Spleen (tissue), 11 donors: ENCODE measurements around the gene RAD17. TPM values are rescaled to one million over a fixed set of nuclear protein-coding genes. Genes with fewer than 3 reads are reported as not detected.

Experiments
- DNase-seq: peaks from one replicate; pipeline ENCODE4 v3.0.0-alpha.2; 2020
- H3K27ac ChIP-seq, 8 donors: fragments of 200-600 bp; sonication (generic) in 7 of 8; 1 replicate in 4 of 8; 2 replicates in 4 of 8; pipeline versions ENCODE4 v1.5.0 to v1.8.0; 2016 to 2021; ENCODE audit warnings: inconsistent platforms in 4 of 8, mild to moderate bottlenecking in 4 of 8, moderate library complexity in 1 of 8
- H3K27me3 ChIP-seq, 7 donors: fragments of 200-600 bp; sonication (generic) in 6 of 7; replicated peaks in 1 of 7; 1 replicate in 4 of 7; 2 replicates in 3 of 7; pipeline versions ENCODE4 v1.5.0 to v1.8.0; 2016 to 2021; ENCODE audit warnings: inconsistent platforms in 3 of 7, mild to moderate bottlenecking in 1 of 7
- H3K36me3 ChIP-seq, 6 donors: fragments of 200-600 bp; sonication (generic) in 5 of 6; 1 replicate in 4 of 6; 2 replicates in 2 of 6; pipeline versions ENCODE4 v1.5.0 to v1.8.0; 2016 to 2021; ENCODE audit warnings: inconsistent platforms in 2 of 6
- H3K4me1 ChIP-seq, 6 donors: fragments of 200-600 bp; sonication (generic) in 5 of 6; 1 replicate in 3 of 6; 2 replicates in 3 of 6; pipeline versions ENCODE4 v1.5.0 to v1.8.0; 2016 to 2021; ENCODE audit warnings: inconsistent platforms in 3 of 6
- H3K4me3 ChIP-seq, 8 donors: fragments of 200-600 bp; sonication (generic) in 7 of 8; 1 replicate in 4 of 8; 2 replicates in 4 of 8; pipeline versions ENCODE4 v1.5.0 to v1.8.0; 2016 to 2021; ENCODE audit warnings: inconsistent platforms in 4 of 8, mild to moderate bottlenecking in 4 of 8, moderate library complexity in 2 of 8
- H3K9me3 ChIP-seq, 8 donors: fragments of 200-600 bp; sonication (generic) in 7 of 8; 1 replicate in 4 of 8; 2 replicates in 4 of 8; pipeline versions ENCODE4 v1.5.0 to v1.8.0; 2016 to 2021; ENCODE audit warnings: inconsistent platforms in 4 of 8
- CTCF ChIP-seq, 11 experiments: fragments of 200-600 bp in 7 of 11; fragments of 450-650 bp in 4 of 11; sonication (generic) in 4 of 11; IDR thresholded peaks in 8 of 11; conservative IDR thresholded peaks in 3 of 11; 1 replicate in 7 of 11; 2 replicates in 4 of 11; pipeline versions ENCODE4 v1.4.0 to v1.8.0; 2016 to 2021; ENCODE audit warnings: antibody characterized with exemption in 11 of 11, inconsistent platforms in 4 of 11, mild to moderate bottlenecking in 1 of 11
- POLR2A ChIP-seq, 3 donors: fragments of 450-650 bp; IDR thresholded peaks; one replicate each; pipeline ENCODE4 v1.5.1; 2017; ENCODE audit warnings: antibody characterized with exemption in 3 of 3, mild to moderate bottlenecking in 1 of 3
- POLR2AphosphoS5 ChIP-seq, 3 donors: sonication (generic); formaldehyde crosslinking; IDR thresholded peaks; one replicate each; pipeline ENCODE4 v1.5.1; 2017; ENCODE audit warnings: antibody characterized with exemption in 3 of 3
- WGBS, 5 donors: extraction: QIAGEN DNeasy Blood & Tissue Kit in 3 of 5; methylation state at CpG; one replicate each; pipeline versions ENCODE4 v1.1.5 to v1.1.7; 2013 to 2018; 5-methylcytosine and 5-hydroxymethylcytosine counted together
- intact Hi-C: fragments of 100-400 bp; cut with DNase I; formaldehyde crosslinking; loops from one replicate; pipeline ENCODE4 v1.15.0; 2023; ENCODE audit warnings: low total_unique reads
- polyA plus RNA-seq, 3 donors: library from polyadenylated mRNA; stranded (reverse); fragments of 200-250 nt; gene quantifications; one replicate each; pipeline ENCODE4 v1.2.1, GENCODE V29; 2013
- total RNA-seq, 7 donors: library from RNA; depleted of rRNA in 3 of 7; stranded (reverse); fragments of >200 nt in 3 of 7; fragmentation: NEBNext Ultra II Directional in 4 of 7; extraction: Animal tissue kit (Norgen Biotek cat#: 25700) in 4 of 7; gene quantifications; one replicate each; pipeline versions ENCODE4 v1.1.0 to v1.2.1, GENCODE V29; 2016 to 2021
- donor health status: healthy with polysubstance abuse.
- donor health status: DM: no; HTN: no; CAD: no; lungs with moderate emphysema.
- donor health status: DM: no; HTN: no; CAD: no.
- donor health status: Bipolar disorder and iron deficiency.
- donor health status: healthy.
- donor health status: DM: no; HTN: no; CAD: no.
- donor health status: DM: yes; HTN: yes; CAD: no.

Gene RAD17
- total and polyA plus RNA-seq, 10 donors: 13.0 to 28.5 (median 17.9) TPM

DNA sequence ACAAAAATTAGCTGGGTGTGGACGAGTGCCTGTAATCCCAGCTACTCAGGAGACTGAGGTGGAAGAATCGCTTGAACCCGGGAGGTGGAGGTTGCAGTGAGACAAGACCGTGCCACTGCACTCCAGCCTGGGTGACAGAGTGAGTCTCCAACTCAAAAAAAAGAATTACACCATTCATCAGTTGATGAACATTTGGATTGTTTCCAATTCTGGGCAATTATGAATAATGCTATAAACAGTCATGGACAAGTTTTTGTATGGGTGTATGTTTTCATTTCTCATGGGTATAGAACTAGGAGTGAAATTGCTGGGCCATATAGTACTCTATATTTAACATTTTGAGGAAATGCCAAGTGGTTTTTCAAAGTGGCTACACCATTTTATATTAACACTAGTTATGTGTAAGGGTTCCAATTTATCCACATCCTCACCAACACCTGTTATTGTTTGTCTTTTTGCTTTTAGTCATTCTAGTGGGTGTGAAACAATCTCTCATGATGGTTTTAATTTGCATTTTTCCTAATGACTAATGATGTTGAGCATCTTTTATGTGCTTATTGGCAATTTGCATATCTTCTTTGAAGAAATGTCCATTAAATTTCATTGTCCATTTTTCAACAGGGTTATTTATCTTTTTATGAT lies 28.0 kb upstream of the RAD17 start:
- no peaks in the 10 kb centered on the region for H3K36me3 ChIP-seq
- no peaks in the 10 kb centered on the region for H3K4me1 ChIP-seq
- H3K4me3 ChIP-seq: no peak overlapping the region
- 88 to 96% (median 94%) methylated on average over 4 of the region's 4 CpGs for WGBS, 5 donors
- H3K9me3 ChIP-seq: no peaks in the 10 kb centered on the region
- H3K27ac ChIP-seq: no peak overlapping the region
- no peak for DNase-seq
- TF ChIP-seq POLR2A (IDR thresholded peaks at IDR 0.05) (no peak), CTCF (IDR thresholded peaks at IDR 0.05 in 8 of 11, conservative IDR thresholded peaks at IDR 0.05 in 3 of 11) (no peak), POLR2AphosphoS5 (IDR thresholded peaks at IDR 0.05) (no peak)
- intact Hi-C loops: no loop called here
- H3K27me3 ChIP-seq: no peaks in the 10 kb centered on the region

- H3K36me3 ChIP-seq: no peaks in the 10 kb centered on the region
- no peak for TF ChIP-seq POLR2A (IDR thresholded peaks at IDR 0.05)
- H3K27me3 ChIP-seq: no peaks in the 10 kb centered on the region
- no peaks in the 10 kb centered on the region for H3K4me1 ChIP-seq
- H3K9me3 ChIP-seq: no peaks in the 10 kb centered on the region
- no peak for DNase-seq
- intact Hi-C loops: no loop called here
- no peak overlapping the region for H3K27ac ChIP-seq
- 78 to 96% (median 93%) methylated on average over 1 of the region's 1 CpG for WGBS, 5 donors
- H3K4me3 ChIP-seq: no peak overlapping the region
Measured at GRCh38 chr5:69343083-69343482, 26.5 kb upstream of the RAD17 start.

DNA sequence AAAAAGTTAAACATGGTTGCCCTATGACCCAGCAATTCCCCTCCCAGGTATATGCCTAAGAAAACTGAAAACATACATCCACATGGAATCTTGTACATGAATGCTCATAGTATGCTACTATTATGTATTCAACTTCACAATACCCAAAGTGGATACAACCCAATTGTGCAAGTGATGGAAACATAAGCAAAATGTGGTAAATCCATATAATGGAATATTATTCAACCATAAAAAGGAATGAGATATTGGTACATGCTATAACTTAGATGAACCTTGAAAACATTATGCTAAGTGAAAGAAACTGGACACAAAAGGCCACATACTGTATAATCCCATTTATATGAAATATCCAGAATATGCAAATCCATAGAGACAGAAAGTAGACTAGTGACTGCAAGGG lies 19.0 kb upstream of the RAD17 start:
- H3K27ac ChIP-seq: no peak overlapping the region
- intact Hi-C loops: no loop called here
- TF ChIP-seq CTCF (IDR thresholded peaks at IDR 0.05 in 8 of 11, conservative IDR thresholded peaks at IDR 0.05 in 3 of 11): no peak
- no peak for TF ChIP-seq POLR2AphosphoS5 (IDR thresholded peaks at IDR 0.05)
- no peak for TF ChIP-seq POLR2A (IDR thresholded peaks at IDR 0.05)
- no peak for DNase-seq
- no peaks in the 10 kb centered on the region for H3K27me3 ChIP-seq
- H3K9me3 ChIP-seq: peaks cover 0 to 4% (median 0%) of the 10 kb centered on the region in 8 donors
- no peak overlapping the region for H3K4me3 ChIP-seq
- H3K36me3 ChIP-seq: peaks cover 2 to 62% (median 50%) of the 10 kb centered on the region in 6 donors
- H3K4me1 ChIP-seq: peaks cover 0 to under 1% (median 0%) of the 10 kb centered on the region in 6 donors

DNA sequence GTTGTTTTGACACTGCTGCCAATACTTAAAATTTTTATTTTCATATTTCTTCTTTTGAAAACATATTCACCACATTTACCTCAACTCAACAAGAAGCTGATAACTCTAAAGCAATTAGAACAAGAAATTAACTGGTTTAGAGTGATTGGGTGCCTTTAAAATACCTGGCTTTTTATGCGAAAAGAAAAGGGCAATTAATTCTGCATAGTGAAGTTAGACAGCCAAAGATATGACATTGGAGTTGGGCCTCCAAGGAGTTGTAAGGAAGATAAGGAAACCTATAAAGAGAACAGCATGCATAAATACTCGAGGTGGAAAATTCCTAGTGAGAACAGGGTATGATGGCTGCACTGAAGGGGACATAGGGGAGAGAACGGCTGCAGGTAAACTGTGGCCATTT lies 9.9 kb upstream of the RAD17 start:
- TF ChIP-seq CTCF (IDR thresholded peaks at IDR 0.05 in 8 of 11, conservative IDR thresholded peaks at IDR 0.05 in 3 of 11) (no peak), POLR2A (IDR thresholded peaks at IDR 0.05) (no peak), POLR2AphosphoS5 (IDR thresholded peaks at IDR 0.05) (no peak)
- no peak for DNase-seq
- intact Hi-C loops: loop anchor here (10.0 kb wide), 1 partner anchor 265 kb away; the partner anchor contains the start of gene SLC30A5
- no peak overlapping the region for H3K4me3 ChIP-seq
- H3K27me3 ChIP-seq: no peaks in the 10 kb centered on the region
- no peak overlapping the region for H3K27ac ChIP-seq
- peaks cover 0 to 22% (median 0%) of the 10 kb centered on the region in 6 donors for H3K4me1 ChIP-seq
- no peaks in the 10 kb centered on the region for H3K9me3 ChIP-seq
- WGBS, 5 donors: 91 to 97% (median 94%) methylated on average over 3 of the region's 3 CpGs
- H3K36me3 ChIP-seq: peaks cover 3 to 71% (median 23%) of the 10 kb centered on the region in 6 donors
